Measurements from ENCODE around the gene ITGAV. TPM values are rescaled to one million over a fixed set of nuclear protein-coding genes. Genes with fewer than 3 reads are reported as not detected.

ITGAV gene
- total and polyA plus RNA-seq, 8 donors, result 53.6 to 175 (median 57.6) TPM

DNA sequence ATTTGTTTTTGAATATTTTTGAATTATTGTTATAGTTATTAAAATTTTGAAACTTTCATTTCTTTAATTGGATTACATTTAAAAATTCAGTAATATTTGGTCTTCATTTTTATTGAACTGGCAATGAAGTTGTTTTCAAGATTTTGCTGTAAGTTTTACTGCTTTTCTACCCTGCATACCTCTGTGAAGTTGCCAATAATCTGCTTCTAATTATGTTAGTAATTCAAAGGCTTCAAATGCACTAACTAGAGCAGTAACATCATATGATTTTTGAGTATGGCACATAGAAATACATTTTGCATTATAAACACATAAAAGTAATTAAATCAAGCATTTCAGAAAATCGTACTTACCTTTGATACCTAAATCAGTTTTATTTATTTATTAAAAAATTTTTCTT, 63.7 kb downstream of the ITGAV start:
- no peak overlapping the region for H3K27ac ChIP-seq
- intact Hi-C loops (cut with DNase I), result no loop called here
- no peak for DNase-seq
- peaks cover 0 to 63% of the 10 kb centered on the region in 2 donors for H3K36me3 ChIP-seq
- no peak overlapping the region for H3K4me3 ChIP-seq
- no peak for ATAC-seq
- H3K4me1 ChIP-seq, result no peaks in the 10 kb centered on the region
- H3K27me3 ChIP-seq, result no peaks in the 10 kb centered on the region
- no peaks in the 10 kb centered on the region for H3K9me3 ChIP-seq
- TF ChIP-seq, protein P1, sequence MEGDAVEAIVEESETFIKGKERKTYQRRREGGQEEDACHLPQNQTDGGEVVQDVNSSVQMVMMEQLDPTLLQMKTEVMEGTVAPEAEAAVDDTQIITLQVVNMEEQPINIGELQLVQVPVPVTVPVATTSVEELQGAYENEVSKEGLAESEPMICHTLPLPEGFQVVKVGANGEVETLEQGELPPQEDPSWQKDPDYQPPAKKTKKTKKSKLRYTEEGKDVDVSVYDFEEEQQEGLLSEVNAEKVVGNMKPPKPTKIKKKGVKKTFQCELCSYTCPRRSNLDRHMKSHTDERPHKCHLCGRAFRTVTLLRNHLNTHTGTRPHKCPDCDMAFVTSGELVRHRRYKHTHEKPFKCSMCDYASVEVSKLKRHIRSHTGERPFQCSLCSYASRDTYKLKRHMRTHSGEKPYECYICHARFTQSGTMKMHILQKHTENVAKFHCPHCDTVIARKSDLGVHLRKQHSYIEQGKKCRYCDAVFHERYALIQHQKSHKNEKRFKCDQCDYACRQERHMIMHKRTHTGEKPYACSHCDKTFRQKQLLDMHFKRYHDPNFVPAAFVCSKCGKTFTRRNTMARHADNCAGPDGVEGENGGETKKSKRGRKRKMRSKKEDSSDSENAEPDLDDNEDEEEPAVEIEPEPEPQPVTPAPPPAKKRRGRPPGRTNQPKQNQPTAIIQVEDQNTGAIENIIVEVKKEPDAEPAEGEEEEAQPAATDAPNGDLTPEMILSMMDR (IDR thresholded peaks at IDR 0.05), result no peak

DNA sequence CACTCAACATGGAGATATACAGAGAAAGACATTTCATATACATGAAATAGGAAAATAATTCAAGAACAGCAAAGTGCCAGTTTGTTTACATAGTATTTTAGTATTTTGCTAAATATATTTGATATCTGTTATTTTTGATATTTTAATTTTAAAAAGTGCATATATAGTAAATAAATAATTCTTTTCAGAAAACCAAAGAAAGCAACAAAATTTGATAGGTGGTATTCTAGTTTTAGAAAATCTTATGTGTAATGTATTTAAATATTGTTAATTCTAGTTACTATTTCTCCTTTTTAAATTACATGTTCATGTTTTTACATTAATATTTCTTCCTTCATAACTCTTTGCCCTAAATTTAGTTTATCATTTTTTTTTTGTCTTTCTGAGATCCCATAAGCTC, 69.5 kb downstream of the ITGAV start:
- Histone ChIP-seq H3K4me1 (no peaks in the 10 kb centered on the region), H3K4me3 (no peak overlapping the region), H3K27ac (no peak overlapping the region), H3K9me3 (no peaks in the 10 kb centered on the region), H3K36me3 (peaks cover 0 to 74% of the 10 kb centered on the region in 2 donors), H3K27me3 (no peaks in the 10 kb centered on the region)
- ATAC-seq, result no peak
- intact Hi-C loops (cut with DNase I), result no loop called here
- TF ChIP-seq, protein P1 (IDR thresholded peaks at IDR 0.05), result no peak
- no peak for DNase-seq

DNA sequence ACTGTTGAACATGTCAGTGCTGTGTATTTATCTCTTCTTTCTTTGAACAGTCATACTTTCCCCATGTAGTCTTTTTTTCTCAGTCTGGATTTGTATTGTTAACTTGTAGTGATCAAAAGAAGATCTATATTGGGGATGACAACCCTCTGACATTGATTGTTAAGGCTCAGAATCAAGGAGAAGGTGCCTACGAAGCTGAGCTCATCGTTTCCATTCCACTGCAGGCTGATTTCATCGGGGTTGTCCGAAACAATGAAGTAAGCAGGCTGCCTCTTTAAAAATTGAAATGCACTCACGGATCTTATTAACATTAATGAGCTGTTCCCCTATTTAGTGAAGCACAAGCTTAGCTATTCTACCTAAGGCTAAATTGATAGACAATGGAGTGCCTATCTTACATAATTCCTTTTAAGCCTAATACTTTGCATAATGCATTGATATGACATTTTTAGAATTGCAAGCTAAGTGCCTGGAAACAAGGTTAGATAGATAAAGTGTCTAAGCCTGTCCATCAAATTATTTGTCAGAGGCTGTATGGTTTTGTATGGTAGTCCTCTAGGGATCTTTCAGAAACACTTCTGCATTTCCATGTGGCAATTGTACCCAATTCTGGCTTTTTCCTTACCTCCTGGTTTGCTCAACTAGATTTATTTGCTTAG, 74.7 kb downstream of the ITGAV start:
- no peaks in the 10 kb centered on the region for H3K9me3 ChIP-seq
- H3K4me3 ChIP-seq, result no peak overlapping the region
- H3K27ac ChIP-seq, result no peak overlapping the region
- H3K27me3 ChIP-seq, result no peaks in the 10 kb centered on the region
- DNase-seq (no peak), ATAC-seq (no peak)
- intact Hi-C loops (cut with DNase I), result no loop called here
- TF ChIP-seq, protein P1 (IDR thresholded peaks at IDR 0.05), result no peak
- H3K36me3 ChIP-seq, result peaks cover 12 to 82% of the 10 kb centered on the region in 2 donors
- no peaks in the 10 kb centered on the region for H3K4me1 ChIP-seq

DNA sequence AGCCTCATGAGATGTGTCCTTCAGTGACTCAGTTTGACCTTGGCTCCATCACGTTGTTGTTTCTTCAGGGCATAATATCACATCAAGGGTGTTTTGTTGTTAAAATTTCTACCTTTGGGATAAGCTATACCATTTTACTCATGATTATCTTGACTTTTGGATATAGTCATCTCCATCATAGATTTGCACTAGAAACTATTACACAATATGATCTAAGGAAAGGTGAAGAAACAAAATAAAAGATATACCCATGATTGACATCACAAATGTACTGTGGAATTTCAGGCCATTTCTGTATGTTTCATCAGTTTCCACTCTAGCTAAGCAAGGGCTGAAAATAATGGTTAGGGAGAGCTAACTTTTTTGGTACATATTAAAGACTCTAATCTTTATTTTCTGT, 79.3 kb downstream of the ITGAV start:
- H3K27me3 ChIP-seq, result no peaks in the 10 kb centered on the region
- H3K4me3 ChIP-seq, result no peak overlapping the region
- no peaks in the 10 kb centered on the region for H3K4me1 ChIP-seq
- ATAC-seq, result no peak
- H3K36me3 ChIP-seq, result peaks cover 12 to 100% of the 10 kb centered on the region in 2 donors
- no peak overlapping the region for H3K27ac ChIP-seq
- DNase-seq, result no peak
- intact Hi-C loops (cut with DNase I), result no loop called here
- TF ChIP-seq, protein P1 (IDR thresholded peaks at IDR 0.05), result no peak
- H3K9me3 ChIP-seq, result peaks cover 0 to 11% of the 10 kb centered on the region in 2 donors

DNA sequence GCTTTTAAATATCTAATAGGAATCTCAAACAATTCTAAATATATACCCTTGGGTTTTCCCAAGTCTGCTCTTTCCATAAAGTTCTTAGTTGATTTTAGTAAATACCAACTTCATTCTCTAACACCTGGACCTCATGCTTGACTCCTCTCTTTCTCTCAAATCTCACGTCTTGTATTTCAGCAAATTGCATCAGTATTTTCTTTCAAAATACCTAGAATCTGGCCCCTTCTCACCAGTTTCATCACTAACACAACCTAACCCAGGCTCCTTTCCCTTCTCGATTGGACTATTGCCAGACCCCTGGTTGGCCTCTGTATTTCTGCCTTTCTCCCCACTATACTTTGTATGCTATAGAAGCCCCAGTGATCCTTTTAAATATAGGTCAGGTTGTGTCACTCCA, 81.0 kb downstream of the ITGAV start:
- Histone ChIP-seq H3K9me3 (peaks cover 0 to 11% of the 10 kb centered on the region in 2 donors), H3K4me3 (no peak overlapping the region), H3K27ac (no peak overlapping the region), H3K36me3 (peaks cover 6 to 100% of the 10 kb centered on the region in 2 donors), H3K4me1 (no peaks in the 10 kb centered on the region), H3K27me3 (no peaks in the 10 kb centered on the region)
- ATAC-seq (no peak), DNase-seq (no peak)
- intact Hi-C loops (cut with DNase I), result no loop called here
- TF ChIP-seq, protein P1 (IDR thresholded peaks at IDR 0.05), result no peak

Measured in left lung (tissue), 10 donors.